ENCODE data around the gene UBE2J2. TPM values are rescaled to one million over a fixed set of nuclear protein-coding genes. Genes with fewer than 3 reads are reported as not detected.

UBE2J2 gene
- total RNA-seq, 2 donors from 2014 or later = 43.1 to 83.3 TPM

GRCh38 chr1:1216770-1217620 lies 56.7 kb downstream of the UBE2J2 start:
- peaks cover 31% of the 10 kb centered on the region for H3K36me3 ChIP-seq
- no peak for DNase-seq
- H3K9ac ChIP-seq (ENCODE audit: low read depth in 2 of 2, low read length in 2 of 2) = no peak overlapping the region
- H3K4me1 ChIP-seq = peaks cover under 1% of the 10 kb centered on the region
- H3K27ac ChIP-seq = no peak overlapping the region
- TF ChIP-seq CTCF (IDR thresholded peaks at IDR 0.05) = no peak
- no peak overlapping the region for H3K4me3 ChIP-seq
- H3K27me3 ChIP-seq = no peaks in the 10 kb centered on the region
- intact Hi-C loops (cut with DNase I) = no loop called here
- no peaks in the 10 kb centered on the region for H3K9me3 ChIP-seq

- H3K27me3 ChIP-seq = no peaks in the 10 kb centered on the region
- no peak for DNase-seq
- H3K36me3 ChIP-seq = peaks cover 22% of the 10 kb centered on the region
- no peak overlapping the region for H3K9ac ChIP-seq (ENCODE audit: low read depth in 2 of 2, low read length in 2 of 2)
- no peak overlapping the region for H3K4me3 ChIP-seq
- no peak for TF ChIP-seq CTCF (IDR thresholded peaks at IDR 0.05)
- no peak overlapping the region for H3K27ac ChIP-seq
- H3K4me1 ChIP-seq = no peaks in the 10 kb centered on the region
- no peaks in the 10 kb centered on the region for H3K9me3 ChIP-seq
- intact Hi-C loops (cut with DNase I) = no loop called here
These were observed 57.6 kb downstream of the UBE2J2 start for GRCh38 chr1:1215881-1216605.

GRCh38 chr1:1215080-1215676 lies 58.5 kb downstream of the UBE2J2 start:
- no peak for TF ChIP-seq CTCF (IDR thresholded peaks at IDR 0.05)
- no peaks in the 10 kb centered on the region for H3K27me3 ChIP-seq
- no peak overlapping the region for H3K9ac ChIP-seq (ENCODE audit: low read depth in 2 of 2, low read length in 2 of 2)
- no peaks in the 10 kb centered on the region for H3K9me3 ChIP-seq
- peaks cover 13% of the 10 kb centered on the region for H3K36me3 ChIP-seq
- no peak for DNase-seq
- no peaks in the 10 kb centered on the region for H3K4me1 ChIP-seq
- H3K4me3 ChIP-seq = no peak overlapping the region
- intact Hi-C loops (cut with DNase I) = no loop called here
- H3K27ac ChIP-seq = no peak overlapping the region

- no peak for TF ChIP-seq CTCF (IDR thresholded peaks at IDR 0.05)
- H3K4me1 ChIP-seq = no peaks in the 10 kb centered on the region
- DNase-seq = no peak
- no peaks in the 10 kb centered on the region for H3K9me3 ChIP-seq
- peak within 1 kb of the TSS; percentile 14 for H3K4me3 ChIP-seq
- H3K27ac ChIP-seq = no peak within 1 kb of the TSS
- intact Hi-C loops (cut with DNase I) = no loop called here
- H3K36me3 ChIP-seq = peaks cover 12% of the 10 kb centered on the region
- H3K9ac ChIP-seq (ENCODE audit: low read depth in 2 of 2, low read length in 2 of 2) = peak within 1 kb of the TSS in 1 of 2 donors; percentile 56
- H3K27me3 ChIP-seq = no peaks in the 10 kb centered on the region
These were observed 60.0 kb downstream of the UBE2J2 start, which contains the start of gene TNFRSF4 for GRCh38 chr1:1213345-1214265. TSS of gene TNFRSF4 (minus strand) at chr1:1214153. CDS start at chr1:1214127, 26 bp downstream.

All from colonic mucosa (tissue), 4 donors.